Measurements from ENCODE around the gene C8B. TPM values are rescaled to one million over a fixed set of nuclear protein-coding genes. Genes with fewer than 3 reads are reported as not detected.

The C8B gene
- total RNA-seq, 1 experiment from 2014 or later = not detected

GRCh38 chr1:56894014-56894413 is 71.8 kb downstream of the C8B start:
- Histone ChIP-seq H4K20me1 (ENCODE audit: insufficient read depth) (no peaks in the 10 kb centered on the region), H2AFZ (no peak overlapping the region), H3K9me3 (ENCODE audit: insufficient read depth, low read depth) (no peaks in the 10 kb centered on the region), H3F3A (ENCODE audit: insufficient read depth, low read depth) (no peaks in the 10 kb centered on the region), H3K4me1 (replicated peaks; ENCODE audit: insufficient read depth) (no peaks in the 10 kb centered on the region), H3K27me3 (ENCODE audit: insufficient read depth, low read depth) (peaks cover 25% of the 10 kb centered on the region), H3K4me3 (no peak overlapping the region), H3K27ac (no peak overlapping the region), H3K4me2 (no peak overlapping the region), H3K36me3 (ENCODE audit: low read depth) (no peaks in the 10 kb centered on the region), H3K9me2 (ENCODE audit: insufficient read depth) (no peaks in the 10 kb centered on the region), H3K79me2 (ENCODE audit: low read depth) (no peaks in the 10 kb centered on the region)
- CTCF ChIA-PET = no interaction called here
- intact Hi-C loops (cut with micrococcal nuclease; ENCODE audit: unreplicated experiment) = no loop called here
- no TSS peak for BruUV-seq (replicated peaks)
- TF ChIP-seq, protein P1, sequence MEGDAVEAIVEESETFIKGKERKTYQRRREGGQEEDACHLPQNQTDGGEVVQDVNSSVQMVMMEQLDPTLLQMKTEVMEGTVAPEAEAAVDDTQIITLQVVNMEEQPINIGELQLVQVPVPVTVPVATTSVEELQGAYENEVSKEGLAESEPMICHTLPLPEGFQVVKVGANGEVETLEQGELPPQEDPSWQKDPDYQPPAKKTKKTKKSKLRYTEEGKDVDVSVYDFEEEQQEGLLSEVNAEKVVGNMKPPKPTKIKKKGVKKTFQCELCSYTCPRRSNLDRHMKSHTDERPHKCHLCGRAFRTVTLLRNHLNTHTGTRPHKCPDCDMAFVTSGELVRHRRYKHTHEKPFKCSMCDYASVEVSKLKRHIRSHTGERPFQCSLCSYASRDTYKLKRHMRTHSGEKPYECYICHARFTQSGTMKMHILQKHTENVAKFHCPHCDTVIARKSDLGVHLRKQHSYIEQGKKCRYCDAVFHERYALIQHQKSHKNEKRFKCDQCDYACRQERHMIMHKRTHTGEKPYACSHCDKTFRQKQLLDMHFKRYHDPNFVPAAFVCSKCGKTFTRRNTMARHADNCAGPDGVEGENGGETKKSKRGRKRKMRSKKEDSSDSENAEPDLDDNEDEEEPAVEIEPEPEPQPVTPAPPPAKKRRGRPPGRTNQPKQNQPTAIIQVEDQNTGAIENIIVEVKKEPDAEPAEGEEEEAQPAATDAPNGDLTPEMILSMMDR (conservative IDR thresholded peaks at IDR 0.05) = no peak
- POLR2A ChIA-PET (ENCODE audit: unreplicated experiment) = no interaction called here
- DNase-seq = no peak

DNA sequence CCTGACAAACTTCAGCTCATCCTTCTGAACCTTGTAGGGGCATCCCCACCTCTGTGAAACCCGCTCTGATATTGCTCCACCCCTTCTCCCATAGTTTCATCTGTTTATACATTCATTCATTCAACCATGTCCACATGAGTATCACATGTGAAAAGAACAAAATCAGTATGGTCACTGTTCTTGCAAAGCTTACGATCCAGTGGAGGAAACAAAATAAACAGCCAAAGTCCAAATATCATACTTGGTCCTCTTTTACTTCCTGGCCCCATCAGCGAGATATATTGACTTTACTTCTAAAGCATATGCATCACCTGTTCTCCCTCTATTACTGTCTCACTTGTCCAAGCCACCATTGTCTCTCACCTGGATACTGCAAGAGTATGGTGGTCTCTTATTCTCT is 75.6 kb downstream of the C8B start:
- H3K9me2 ChIP-seq (ENCODE audit: insufficient read depth) = no peaks in the 10 kb centered on the region

DNA sequence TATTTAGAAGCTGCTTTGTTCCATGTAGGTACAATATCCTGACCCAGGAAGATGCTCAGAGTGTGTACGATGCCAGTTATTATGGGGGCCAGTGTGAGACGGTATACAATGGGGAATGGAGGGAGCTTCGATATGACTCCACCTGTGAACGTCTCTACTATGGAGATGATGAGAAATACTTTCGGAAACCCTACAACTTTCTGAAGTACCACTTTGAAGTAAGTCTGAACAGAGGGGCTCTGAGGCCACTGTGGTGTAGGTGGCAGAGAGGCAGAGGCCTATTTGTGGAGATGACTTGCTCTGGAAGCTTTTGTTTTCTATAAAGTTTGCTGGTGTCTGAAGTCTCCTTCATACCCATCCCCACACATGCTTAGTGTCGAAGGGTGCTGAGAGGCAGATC is 84.4 kb downstream of the C8B start:
- intact Hi-C loops (cut with micrococcal nuclease; ENCODE audit: unreplicated experiment) = no loop called here
- CTCF ChIA-PET = no interaction called here
- Histone ChIP-seq H3K4me2 (no peak overlapping the region), H3K4me1 (replicated peaks; ENCODE audit: insufficient read depth) (no peaks in the 10 kb centered on the region), H3K27ac (no peak overlapping the region), H3K9me3 (ENCODE audit: insufficient read depth, low read depth) (no peaks in the 10 kb centered on the region), H3K36me3 (ENCODE audit: low read depth) (no peaks in the 10 kb centered on the region), H3K79me2 (ENCODE audit: low read depth) (no peaks in the 10 kb centered on the region), H2AFZ (no peak overlapping the region), H3F3A (ENCODE audit: insufficient read depth, low read depth) (no peaks in the 10 kb centered on the region), H3K9me2 (ENCODE audit: insufficient read depth) (no peaks in the 10 kb centered on the region; the same call in 1 of the 2 replicates), H4K20me1 (ENCODE audit: insufficient read depth) (no peaks in the 10 kb centered on the region), H3K4me3 (no peak overlapping the region), H3K27me3 (ENCODE audit: insufficient read depth, low read depth) (no peaks in the 10 kb centered on the region; the same call in 1 of the 2 replicates)
- no TSS peak for BruUV-seq (replicated peaks)
- no peak for TF ChIP-seq EZH2 (IDR thresholded peaks at IDR 0.05; ENCODE audit: low read depth)
- TF ChIP-seq, protein P1 (conservative IDR thresholded peaks at IDR 0.05) = no peak
- DNase-seq = no peak
- POLR2A ChIA-PET (ENCODE audit: unreplicated experiment) = no interaction called here

More for the DNA sequence above, 75.6 kb downstream of the C8B start:
- Histone ChIP-seq H3K9me3 (ENCODE audit: insufficient read depth, low read depth) (no peaks in the 10 kb centered on the region), H3F3A (ENCODE audit: insufficient read depth, low read depth) (no peaks in the 10 kb centered on the region), H3K79me2 (ENCODE audit: low read depth) (no peaks in the 10 kb centered on the region), H3K36me3 (ENCODE audit: low read depth) (no peaks in the 10 kb centered on the region), H2AFZ (no peak overlapping the region), H3K4me2 (no peak overlapping the region), H3K27ac (no peak overlapping the region), H4K20me1 (ENCODE audit: insufficient read depth) (no peaks in the 10 kb centered on the region), H3K4me1 (replicated peaks; ENCODE audit: insufficient read depth) (no peaks in the 10 kb centered on the region), H3K27me3 (ENCODE audit: insufficient read depth, low read depth) (peaks cover 30% of the 10 kb centered on the region), H3K4me3 (no peak overlapping the region)
- TF ChIP-seq, protein P1 (conservative IDR thresholded peaks at IDR 0.05) = no peak
- no peak for TF ChIP-seq EZH2 (IDR thresholded peaks at IDR 0.05; ENCODE audit: low read depth)
- DNase-seq = no peak
- POLR2A ChIA-PET (ENCODE audit: unreplicated experiment) = no interaction called here
- intact Hi-C loops (cut with micrococcal nuclease; ENCODE audit: unreplicated experiment) = no loop called here
- no TSS peak for BruUV-seq (replicated peaks)
- CTCF ChIA-PET = no interaction called here

Measured in PC-9 (cell line).